ENCODE data around the gene CAD. TPM values are rescaled to one million over a fixed set of nuclear protein-coding genes. Genes with fewer than 3 reads are reported as not detected.

CAD gene
- total RNA-seq, 1 experiment from 2014 or later, result 66.5 TPM

DNA sequence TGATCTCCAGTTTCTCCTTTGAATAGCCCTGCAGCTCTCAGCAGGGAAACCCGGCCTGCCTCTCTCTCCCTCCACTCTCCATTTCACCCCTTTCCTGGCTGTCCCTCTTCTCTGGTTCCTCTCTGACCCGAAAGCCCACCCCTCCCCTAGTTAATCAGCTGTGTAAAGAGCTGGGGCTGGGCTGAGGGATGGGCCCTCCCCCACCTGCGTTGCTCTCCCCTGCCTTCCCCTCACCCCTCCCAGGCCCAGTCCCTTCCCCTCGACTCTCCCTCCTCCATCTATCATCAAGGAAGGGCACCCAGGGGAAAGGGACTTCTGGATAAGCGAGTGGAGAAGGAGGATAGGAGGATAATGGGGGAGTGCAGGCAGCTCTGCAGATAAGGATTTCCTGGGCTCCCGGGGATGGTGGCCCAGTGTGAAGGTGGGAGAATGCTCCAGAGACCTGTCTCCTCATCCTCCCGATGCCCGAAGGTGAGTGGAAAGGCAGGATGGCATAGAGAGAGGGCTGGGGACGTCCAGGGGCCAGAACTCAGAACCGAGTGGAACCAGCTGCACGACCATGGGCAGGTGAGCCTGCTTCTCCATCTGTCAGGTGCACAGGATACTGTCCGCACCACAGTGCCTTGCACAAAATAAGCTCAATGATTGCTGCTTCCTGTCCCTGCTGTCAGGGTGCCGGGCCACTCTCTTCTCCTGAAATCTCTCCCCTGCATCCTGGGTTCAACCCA is 33.6 kb downstream of the CAD start:
- no TSS peak for BruUV-seq (replicated peaks)
- H3K4me3 Mint-ChIP-seq (ENCODE audit: unreplicated experiment), result no peak overlapping the region
- ChIA-PET POLR2A (interaction anchor here (0.7 kb wide), 1 partner anchor 153 kb away, joined by 3 read pairs; no protein-coding TSS in a partner anchor), CTCF (interaction anchor here (1.2 kb wide), 1 partner anchor 24 kb away, joined by 3 read pairs; no protein-coding TSS in a partner anchor)
- TF ChIP-seq, protein P1, sequence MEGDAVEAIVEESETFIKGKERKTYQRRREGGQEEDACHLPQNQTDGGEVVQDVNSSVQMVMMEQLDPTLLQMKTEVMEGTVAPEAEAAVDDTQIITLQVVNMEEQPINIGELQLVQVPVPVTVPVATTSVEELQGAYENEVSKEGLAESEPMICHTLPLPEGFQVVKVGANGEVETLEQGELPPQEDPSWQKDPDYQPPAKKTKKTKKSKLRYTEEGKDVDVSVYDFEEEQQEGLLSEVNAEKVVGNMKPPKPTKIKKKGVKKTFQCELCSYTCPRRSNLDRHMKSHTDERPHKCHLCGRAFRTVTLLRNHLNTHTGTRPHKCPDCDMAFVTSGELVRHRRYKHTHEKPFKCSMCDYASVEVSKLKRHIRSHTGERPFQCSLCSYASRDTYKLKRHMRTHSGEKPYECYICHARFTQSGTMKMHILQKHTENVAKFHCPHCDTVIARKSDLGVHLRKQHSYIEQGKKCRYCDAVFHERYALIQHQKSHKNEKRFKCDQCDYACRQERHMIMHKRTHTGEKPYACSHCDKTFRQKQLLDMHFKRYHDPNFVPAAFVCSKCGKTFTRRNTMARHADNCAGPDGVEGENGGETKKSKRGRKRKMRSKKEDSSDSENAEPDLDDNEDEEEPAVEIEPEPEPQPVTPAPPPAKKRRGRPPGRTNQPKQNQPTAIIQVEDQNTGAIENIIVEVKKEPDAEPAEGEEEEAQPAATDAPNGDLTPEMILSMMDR (IDR thresholded peaks at IDR 0.05; ENCODE audit: unreplicated experiment), result no peak
- DNase-seq (ENCODE audit: unreplicated experiment), result no peak
- H3K9me3 Mint-ChIP-seq (ENCODE audit: unreplicated experiment), result no peaks in the 10 kb centered on the region
- H3K27ac Mint-ChIP-seq (ENCODE audit: low read depth, unreplicated experiment), result no peak overlapping the region
- peaks cover 5% of the 10 kb centered on the region for H3K36me3 Mint-ChIP-seq (ENCODE audit: insufficient read depth, unreplicated experiment)
- H3K4me1 Mint-ChIP-seq (ENCODE audit: insufficient read depth, unreplicated experiment), result peaks cover 17% of the 10 kb centered on the region
- H3K27me3 Mint-ChIP-seq (ENCODE audit: insufficient read depth, unreplicated experiment), result no peaks in the 10 kb centered on the region
- intact Hi-C loops (cut with micrococcal nuclease), result no loop called here

DNA sequence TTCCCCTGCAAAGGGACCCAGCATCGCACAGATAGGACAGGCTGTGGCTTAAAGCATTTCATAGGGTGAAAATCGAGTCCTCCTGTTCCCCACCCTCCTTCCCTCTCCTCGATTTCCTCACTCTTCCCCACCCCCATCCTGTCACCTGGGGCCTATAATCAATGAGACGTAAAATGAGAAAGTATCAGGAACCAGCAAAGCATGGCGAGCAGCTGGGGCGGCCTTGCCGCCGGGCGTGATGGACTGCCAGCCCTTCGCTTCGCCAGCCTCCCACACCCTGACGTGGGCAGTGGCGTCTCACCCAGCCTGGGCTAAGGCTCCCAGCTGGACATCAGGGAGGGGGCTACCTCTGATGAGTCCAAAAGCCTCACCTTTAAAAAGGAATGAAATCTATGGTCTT is 34.6 kb downstream of the CAD start:
- no peaks in the 10 kb centered on the region for H3K27me3 Mint-ChIP-seq (ENCODE audit: insufficient read depth, unreplicated experiment)
- H3K9me3 Mint-ChIP-seq (ENCODE audit: unreplicated experiment), result no peaks in the 10 kb centered on the region
- ChIA-PET CTCF (interaction anchor here (1.2 kb wide), 2 partner anchors 16 to 24 kb away, joined by 3 to 7 read pairs; no protein-coding TSS in a partner anchor), POLR2A (interaction anchor here (0.7 kb wide), 1 partner anchor 428 kb away, joined by 3 read pairs; no protein-coding TSS in a partner anchor)
- no peak overlapping the region for H3K4me3 Mint-ChIP-seq (ENCODE audit: unreplicated experiment)
- H3K27ac Mint-ChIP-seq (ENCODE audit: low read depth, unreplicated experiment), result no peak overlapping the region
- no peak for DNase-seq (ENCODE audit: unreplicated experiment)
- no TSS peak for BruUV-seq (replicated peaks)
- TF ChIP-seq, protein P1 (IDR thresholded peaks at IDR 0.05; ENCODE audit: unreplicated experiment), result no peak
- H3K36me3 Mint-ChIP-seq (ENCODE audit: insufficient read depth, unreplicated experiment), result peaks cover 5% of the 10 kb centered on the region
- intact Hi-C loops (cut with micrococcal nuclease), result no loop called here
- H3K4me1 Mint-ChIP-seq (ENCODE audit: insufficient read depth, unreplicated experiment), result peaks cover 26% of the 10 kb centered on the region

DNA sequence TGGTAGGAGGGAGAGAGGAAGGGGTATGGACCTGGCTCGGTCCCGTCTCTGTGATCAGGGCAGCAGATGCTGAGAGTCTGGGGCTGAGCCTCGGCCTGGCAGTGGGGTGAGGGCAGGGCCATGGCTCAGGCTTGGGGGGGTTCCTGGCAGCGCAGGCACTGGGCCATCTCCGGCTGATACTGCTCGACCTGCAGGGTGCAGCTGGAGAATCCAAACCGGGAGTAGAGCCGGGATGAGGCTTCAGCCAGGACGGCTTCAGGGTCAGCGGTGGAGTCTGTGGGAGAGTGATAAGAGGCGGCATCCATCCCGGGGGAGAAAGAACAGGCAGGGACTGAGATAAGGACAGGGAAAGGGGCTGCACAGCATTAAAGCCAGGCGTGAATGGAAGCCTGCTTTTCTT is 38.0 kb downstream of the CAD start:
- intact Hi-C loops (cut with micrococcal nuclease), result no loop called here
- CTCF ChIA-PET, result interaction anchor here (0.8 to 0.9 kb wide), 2 partner anchors 15 to 24 kb away, joined by 3 read pairs; no protein-coding TSS in a partner anchor
- no peak for DNase-seq (ENCODE audit: unreplicated experiment)
- TF ChIP-seq, protein P1 (IDR thresholded peaks at IDR 0.05; ENCODE audit: unreplicated experiment), result no peak
- Mint-ChIP-seq H3K36me3 (ENCODE audit: insufficient read depth, unreplicated experiment) (no peaks in the 10 kb centered on the region), H3K27me3 (ENCODE audit: insufficient read depth, unreplicated experiment) (peaks cover 10% of the 10 kb centered on the region), H3K9me3 (ENCODE audit: unreplicated experiment) (no peaks in the 10 kb centered on the region), H3K4me1 (ENCODE audit: insufficient read depth, unreplicated experiment) (peaks cover 20% of the 10 kb centered on the region), H3K4me3 (ENCODE audit: unreplicated experiment) (no peak overlapping the region), H3K27ac (ENCODE audit: low read depth, unreplicated experiment) (no peak overlapping the region)
- POLR2A ChIA-PET, result interaction anchor here (1.1 kb wide), 1 partner anchor 9 kb away, joined by 4 read pairs; no protein-coding TSS in a partner anchor
- BruUV-seq (replicated peaks), result no TSS peak

DNA sequence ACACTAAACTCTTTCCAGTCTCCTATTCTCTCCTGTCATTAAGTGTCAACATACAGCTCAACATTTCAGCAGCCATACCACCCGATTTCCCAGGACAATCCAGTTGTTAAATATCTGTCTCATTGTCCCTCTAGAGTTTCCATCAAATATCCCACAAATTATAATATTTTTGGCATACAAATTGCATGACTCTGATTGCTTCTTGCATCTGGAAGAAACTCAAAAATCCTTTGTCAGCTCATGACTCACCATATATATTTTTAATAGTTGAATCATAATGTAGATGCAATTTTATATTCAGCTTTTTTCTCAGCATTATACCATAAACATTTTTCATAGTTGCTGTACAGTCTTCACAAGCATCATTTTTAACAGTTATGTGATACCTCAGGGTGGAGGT is 38.5 kb downstream of the CAD start:
- intact Hi-C loops (cut with micrococcal nuclease), result no loop called here
- DNase-seq (ENCODE audit: unreplicated experiment), result peak; percentile 48
- no TSS peak for BruUV-seq (replicated peaks)
- TF ChIP-seq, protein P1 (IDR thresholded peaks at IDR 0.05; ENCODE audit: unreplicated experiment), result no peak
- Mint-ChIP-seq H3K36me3 (ENCODE audit: insufficient read depth, unreplicated experiment) (no peaks in the 10 kb centered on the region), H3K4me3 (ENCODE audit: unreplicated experiment) (no peak overlapping the region), H3K9me3 (ENCODE audit: unreplicated experiment) (no peaks in the 10 kb centered on the region), H3K4me1 (ENCODE audit: insufficient read depth, unreplicated experiment) (peaks cover 20% of the 10 kb centered on the region), H3K27me3 (ENCODE audit: insufficient read depth, unreplicated experiment) (peaks cover 15% of the 10 kb centered on the region), H3K27ac (ENCODE audit: low read depth, unreplicated experiment) (no peak overlapping the region)
- ChIA-PET CTCF (interaction anchor here (0.8 to 1.0 kb wide), 4 partner anchors 15 to 121 kb away, joined by 3 to 4 read pairs (median 3); partner anchors contain the start of gene PREB), POLR2A (interaction anchor here (0.6 to 1.1 kb wide), 2 partner anchors 10 to 142 kb away, joined by 3 to 4 read pairs; no protein-coding TSS in a partner anchor)

Measured in MCF 10A (cell line).